ENCODE data around the gene SDK1.

SDK1 gene

DNA sequence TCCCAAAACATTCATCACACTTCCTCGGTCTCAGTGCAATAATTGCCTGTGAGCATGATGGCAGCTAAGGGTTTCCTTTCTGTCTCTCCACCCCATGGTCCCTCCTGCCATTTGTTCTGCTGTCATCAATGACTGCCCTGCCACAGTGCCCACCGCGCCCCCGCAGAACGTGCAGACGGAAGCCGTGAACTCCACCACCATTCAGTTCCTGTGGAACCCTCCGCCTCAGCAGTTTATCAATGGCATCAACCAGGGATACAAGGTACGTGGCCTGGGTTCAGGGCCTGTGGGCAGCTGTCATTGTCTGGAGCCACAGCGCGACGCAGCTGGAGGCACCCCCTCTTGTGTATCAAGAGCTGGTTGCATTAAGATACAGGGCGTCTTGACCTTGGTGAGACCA lies 748.1 kb downstream of the SDK1 start:
- no peak for DNase-seq (ENCODE audit: low read depth)
- TF ChIP-seq, protein P1, sequence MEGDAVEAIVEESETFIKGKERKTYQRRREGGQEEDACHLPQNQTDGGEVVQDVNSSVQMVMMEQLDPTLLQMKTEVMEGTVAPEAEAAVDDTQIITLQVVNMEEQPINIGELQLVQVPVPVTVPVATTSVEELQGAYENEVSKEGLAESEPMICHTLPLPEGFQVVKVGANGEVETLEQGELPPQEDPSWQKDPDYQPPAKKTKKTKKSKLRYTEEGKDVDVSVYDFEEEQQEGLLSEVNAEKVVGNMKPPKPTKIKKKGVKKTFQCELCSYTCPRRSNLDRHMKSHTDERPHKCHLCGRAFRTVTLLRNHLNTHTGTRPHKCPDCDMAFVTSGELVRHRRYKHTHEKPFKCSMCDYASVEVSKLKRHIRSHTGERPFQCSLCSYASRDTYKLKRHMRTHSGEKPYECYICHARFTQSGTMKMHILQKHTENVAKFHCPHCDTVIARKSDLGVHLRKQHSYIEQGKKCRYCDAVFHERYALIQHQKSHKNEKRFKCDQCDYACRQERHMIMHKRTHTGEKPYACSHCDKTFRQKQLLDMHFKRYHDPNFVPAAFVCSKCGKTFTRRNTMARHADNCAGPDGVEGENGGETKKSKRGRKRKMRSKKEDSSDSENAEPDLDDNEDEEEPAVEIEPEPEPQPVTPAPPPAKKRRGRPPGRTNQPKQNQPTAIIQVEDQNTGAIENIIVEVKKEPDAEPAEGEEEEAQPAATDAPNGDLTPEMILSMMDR (conservative IDR thresholded peaks at IDR 0.05; ENCODE audit: low read depth, low read length): no peak
- H3K4me3 ChIP-seq (ENCODE audit: low read depth, low read length): no peak overlapping the region

DNA sequence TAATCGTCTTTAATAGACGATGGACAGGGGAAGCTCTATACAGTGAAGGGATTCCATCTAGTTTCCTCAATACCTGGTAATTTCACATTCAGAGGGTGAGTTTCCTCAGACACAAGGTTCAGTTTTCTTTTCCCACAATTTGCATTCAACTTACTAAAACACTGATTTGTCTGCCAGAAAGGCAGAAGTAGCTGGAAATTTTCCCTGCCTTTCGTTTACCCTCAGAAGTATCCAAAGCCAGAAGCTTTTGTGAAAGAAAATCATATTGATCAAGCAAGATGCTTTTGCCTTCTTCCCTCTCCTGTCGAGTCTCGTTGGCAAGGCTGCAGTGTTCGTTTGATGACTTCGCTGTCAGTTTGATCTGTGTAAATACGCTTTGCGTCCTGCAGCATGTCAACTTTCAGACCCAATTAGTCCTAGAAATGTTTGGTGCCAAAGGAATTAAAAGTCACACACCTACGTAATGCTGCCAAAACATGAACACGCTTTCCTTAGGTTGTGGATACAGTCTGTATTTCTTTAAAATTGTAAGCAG lies 749.1 kb downstream of the SDK1 start:
- no peak for DNase-seq (ENCODE audit: low read depth)
- TF ChIP-seq, protein P1 (conservative IDR thresholded peaks at IDR 0.05; ENCODE audit: low read depth, low read length): no peak
- no peak overlapping the region for H3K4me3 ChIP-seq (ENCODE audit: low read depth, low read length)

DNA sequence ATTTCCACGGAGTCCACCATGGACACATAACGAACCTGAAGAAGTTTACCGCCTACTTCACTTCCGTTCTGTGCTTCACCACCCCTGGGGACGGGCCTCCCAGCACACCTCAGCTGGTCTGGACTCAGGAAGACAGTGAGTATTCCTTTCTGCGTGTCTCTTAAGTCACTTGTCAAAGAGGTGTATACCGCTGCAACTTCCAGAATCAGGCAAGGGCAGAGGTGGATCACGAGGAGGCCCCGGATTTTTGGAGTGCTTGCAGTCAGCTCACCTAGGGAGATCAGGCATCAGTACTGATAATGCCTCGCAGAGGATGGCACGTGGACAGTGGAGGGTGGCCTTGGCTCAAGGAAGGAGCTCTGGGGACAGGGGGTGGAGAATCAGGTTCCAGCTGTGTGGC lies 750.6 kb downstream of the SDK1 start:
- DNase-seq (ENCODE audit: low read depth): no peak
- H3K4me3 ChIP-seq (ENCODE audit: low read depth, low read length): no peak overlapping the region
- TF ChIP-seq, protein P1 (conservative IDR thresholded peaks at IDR 0.05; ENCODE audit: low read depth, low read length): no peak

DNA sequence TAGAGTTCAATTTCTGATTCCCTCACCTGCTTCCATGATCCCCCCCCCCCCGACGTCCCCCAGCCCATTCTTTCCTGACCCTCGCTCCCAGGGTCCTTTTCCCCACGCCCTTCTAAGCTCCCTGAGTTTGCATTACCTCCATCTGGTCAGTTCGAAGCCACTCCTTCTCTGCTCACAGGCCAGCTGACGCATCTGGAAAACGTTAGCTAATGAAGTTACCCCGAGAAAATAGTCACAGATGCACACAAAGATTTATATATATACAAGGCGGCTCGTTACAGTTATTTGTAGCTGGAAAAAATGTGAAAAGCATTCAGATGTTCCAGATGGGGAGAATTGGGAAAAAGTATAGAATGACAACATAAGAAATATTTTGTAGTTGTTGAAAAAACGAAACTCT lies 751.1 kb downstream of the SDK1 start:
- no peak for DNase-seq (ENCODE audit: low read depth)
- no peak overlapping the region for H3K4me3 ChIP-seq (ENCODE audit: low read depth, low read length)
- TF ChIP-seq, protein P1 (conservative IDR thresholded peaks at IDR 0.05; ENCODE audit: low read depth, low read length): no peak

DNA sequence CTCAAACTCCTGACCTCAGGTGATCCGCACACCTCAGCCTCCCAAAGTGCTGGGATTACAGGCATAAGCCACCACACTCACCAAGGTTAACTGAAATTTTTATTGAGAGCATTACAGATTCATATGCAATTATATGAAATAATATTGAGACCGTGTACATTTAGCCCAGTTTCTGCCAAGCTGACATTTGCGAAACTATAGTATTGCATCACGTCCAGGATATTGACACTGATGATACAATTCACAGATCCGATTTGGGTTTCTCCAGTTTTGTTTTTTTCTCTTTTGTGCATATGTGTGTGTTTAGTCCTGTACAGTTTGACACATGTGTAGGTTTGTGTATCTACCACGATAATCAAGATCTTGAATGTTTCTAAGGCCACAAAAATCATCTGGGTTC lies 753.1 kb downstream of the SDK1 start:
- DNase-seq (ENCODE audit: low read depth): no peak
- TF ChIP-seq, protein P1 (conservative IDR thresholded peaks at IDR 0.05; ENCODE audit: low read depth, low read length): no peak

DNA sequence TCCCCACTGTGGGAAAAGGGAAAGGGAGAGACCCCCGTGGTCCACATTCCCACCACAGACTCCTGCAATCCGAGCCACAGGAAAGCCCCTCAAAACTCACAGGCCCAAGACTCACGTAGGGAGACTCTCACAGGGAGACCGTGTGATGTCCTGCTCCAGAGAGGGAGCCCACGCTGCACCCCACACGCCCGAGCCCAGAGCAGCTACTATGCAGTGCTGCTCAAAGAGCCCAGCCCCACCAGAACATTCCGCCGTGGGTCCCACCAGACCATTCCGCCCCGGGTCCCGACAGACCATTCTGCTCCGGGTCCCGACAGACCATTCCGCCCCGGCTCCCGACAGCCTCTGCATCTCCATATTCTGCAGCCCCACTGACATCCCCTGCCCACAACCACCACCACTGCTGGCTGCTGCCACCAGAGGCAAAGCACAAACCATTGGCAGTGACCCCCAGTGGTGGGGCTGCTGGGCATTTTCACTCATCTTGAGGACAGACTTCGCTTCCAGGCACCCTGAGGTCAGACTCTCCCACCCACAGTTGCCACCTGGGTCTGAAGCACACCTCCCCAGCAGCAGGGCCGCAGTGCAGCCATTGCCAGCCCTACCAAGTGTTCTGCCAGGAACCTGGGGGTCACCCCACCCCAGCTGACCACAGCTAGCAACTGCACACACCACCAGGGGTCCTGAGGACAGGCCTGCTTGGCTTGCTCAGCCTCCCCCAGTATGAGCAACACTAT lies 755.7 kb downstream of the SDK1 start:
- H3K4me3 ChIP-seq (ENCODE audit: low read depth, low read length): no peak overlapping the region
- TF ChIP-seq, protein P1 (conservative IDR thresholded peaks at IDR 0.05; ENCODE audit: low read depth, low read length): no peak
- DNase-seq (ENCODE audit: low read depth): no peak

More for the DNA sequence above, 753.1 kb downstream of the SDK1 start:
- no peak overlapping the region for H3K4me3 ChIP-seq (ENCODE audit: low read depth, low read length)

DNA sequence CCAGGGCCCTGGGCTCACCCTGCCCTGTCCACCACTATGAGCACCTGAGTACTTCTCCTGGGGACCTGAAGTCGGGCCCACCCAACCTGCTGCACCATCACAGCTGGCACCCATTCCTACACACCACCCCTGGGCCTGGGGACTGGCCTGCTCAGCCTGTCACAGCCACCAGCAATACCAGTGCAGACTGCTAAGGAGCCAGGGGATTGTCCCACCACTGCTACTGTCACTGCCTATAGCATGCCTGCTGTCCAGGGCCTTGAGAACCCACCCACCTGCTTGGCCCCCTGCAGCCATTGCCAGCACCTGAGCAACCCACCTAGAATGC lies 756.2 kb downstream of the SDK1 start:
- DNase-seq (ENCODE audit: low read depth): no peak
- TF ChIP-seq, protein P1 (conservative IDR thresholded peaks at IDR 0.05; ENCODE audit: low read depth, low read length): no peak

More for the DNA sequence above, 756.2 kb downstream of the SDK1 start:
- H3K4me3 ChIP-seq (ENCODE audit: low read depth, low read length): no peak overlapping the region

Measured in choroid plexus epithelial cell (primary cell).